ENCODE data around the gene ADAMTS20.

- no peak for TF ChIP-seq CTCF (IDR thresholded peaks at IDR 0.05; ENCODE audit: borderline replicate concordance, extremely low read depth, low read length, poor library complexity, severe bottlenecking)
- no peak for TF ChIP-seq EZH2 (IDR thresholded peaks at IDR 0.05; ENCODE audit: borderline replicate concordance, low read depth, low read length, severe bottlenecking)
Observed at GRCh38 chr12:43361031-43361710, 190.8 kb downstream of the ADAMTS20 start.
